Keratinocyte (primary cell): ENCODE measurements around the gene MOB1B. TPM values are rescaled to one million over a fixed set of nuclear protein-coding genes. Genes with fewer than 3 reads are reported as not detected.

Source experiments
- DNase-seq: peaks from one replicate; pipeline ENCODE4 v3.0.0-alpha.2; 2011; ENCODE audit warnings: low read depth, missing footprints, low spot score
- FAIRE-seq: peaks from 2 replicates; lab custom pipeline; 2011; peaks lifted over from hg19 to GRCh38; lab: Jason Lieb, UNC
- H2AFZ ChIP-seq: 2 replicates; pipeline ENCODE4 v1.6.0; 2012; ENCODE audit warnings: low read length, control low read depth, inconsistent platforms; ENCODE audit not compliant: control insufficient read depth
- H3K27ac ChIP-seq: 2 replicates; pipeline ENCODE4 v1.5.1; 2011; ENCODE audit warnings: low read length; ENCODE audit not compliant: control insufficient read depth, insufficient read depth
- H3K27me3 ChIP-seq: 3 replicates; pipeline ENCODE4 v1.6.0; 2011; ENCODE audit warnings: low read length; ENCODE audit not compliant: control insufficient read depth, insufficient read depth; ENCODE audit errors: extremely low read depth
- H3K36me3 ChIP-seq, 2 experiments: 2 replicates in 1 of 2; 3 replicates in 1 of 2; pipeline ENCODE4 v1.5.1; 2011; ENCODE audit warnings: low read length in 2 of 2, mild to moderate bottlenecking in 1 of 2; ENCODE audit not compliant: control insufficient read depth in 2 of 2, insufficient read depth in 2 of 2; ENCODE audit errors: extremely low read depth in 1 of 2
- H3K4me1 ChIP-seq: 3 replicates; pipeline ENCODE4 v1.5.1; 2011; ENCODE audit warnings: low read length; ENCODE audit not compliant: control insufficient read depth, insufficient read depth; ENCODE audit errors: extremely low read depth
- H3K4me2 ChIP-seq: 3 replicates; pipeline ENCODE4 v1.6.0; 2011; ENCODE audit warnings: low read depth, low read length; ENCODE audit not compliant: control insufficient read depth, insufficient read depth; ENCODE audit errors: extremely low read depth
- H3K4me3 ChIP-seq, 3 experiments: fragments of 200-600 bp in 1 of 3; sonication (generic) in 1 of 3; 2 replicates in 2 of 3; 3 replicates in 1 of 3; pipeline ENCODE4 v1.5.1; 2011 to 2016; ENCODE audit warnings: low read length in 3 of 3, mild to moderate bottlenecking in 3 of 3, control low read depth in 2 of 3, inconsistent platforms in 1 of 3, low read depth in 1 of 3, mixed read lengths in 1 of 3, mixed run types in 1 of 3, moderate library complexity in 1 of 3; ENCODE audit not compliant: control insufficient read depth in 2 of 3, insufficient read depth in 2 of 3; ENCODE audit errors: extremely low read depth in 1 of 3
- H3K79me2 ChIP-seq: 2 replicates; pipeline ENCODE4 v1.6.0; 2012; ENCODE audit warnings: low read length; ENCODE audit not compliant: control insufficient read depth, insufficient read depth
- H3K9ac ChIP-seq: 3 replicates; pipeline ENCODE4 v1.6.0; 2011; ENCODE audit warnings: low read length; ENCODE audit not compliant: control insufficient read depth, insufficient read depth; ENCODE audit errors: extremely low read depth
- H3K9me1 ChIP-seq: 3 replicates; pipeline ENCODE4 v1.6.0; 2011; ENCODE audit warnings: low read length; ENCODE audit not compliant: control insufficient read depth, insufficient read depth; ENCODE audit errors: extremely low read depth
- H3K9me3 ChIP-seq: 2 replicates; pipeline ENCODE4 v1.5.1; 2012; ENCODE audit warnings: low read depth, low read length; ENCODE audit not compliant: control insufficient read depth
- H4K20me1 ChIP-seq: 3 replicates; pipeline ENCODE4 v1.6.0; 2011; ENCODE audit warnings: low read length; ENCODE audit not compliant: control insufficient read depth, insufficient read depth; ENCODE audit errors: extremely low read depth
- EZH2 ChIP-seq: IDR thresholded peaks from one replicate; pipeline ENCODE4 v1.6.1; 2012; ENCODE audit warnings: inconsistent platforms, mild to moderate bottlenecking, low read length, moderate library complexity
- dilution Hi-C: fragments of 300-500 bp; cut with MboI; formaldehyde crosslinking; loops from one replicate; pipeline ENCODE4 v1.7.0; 2020; ENCODE audit warnings: low sequenced_read_pairs; ENCODE audit not compliant: extremely low pct_ligation_motif_present
- polyA plus RNA-seq, 5 experiments: library from polyadenylated mRNA; depleted of rRNA in 3 of 5; stranded (reverse) in 3 of 5; stranded (forward) in 1 of 5; unstranded in 1 of 5; fragments of >200 nt; gene quantifications; 1 replicate in 1 of 5; 2 replicates in 3 of 5; 3 replicates in 1 of 5; pipeline versions ENCODE4 v1.2.1 to v1.2.3, GENCODE V29; 2011 to 2012; ENCODE audit warnings: missing spikeins in 2 of 5, low read depth in 1 of 5, low replicate concordance in 1 of 5
- TF ChIP-seq, protein P1 (sequence below), 3 experiments: IDR thresholded peaks in 1 of 3; conservative IDR thresholded peaks in 1 of 3; optimal IDR thresholded peaks in 1 of 3; 2 replicates in 2 of 3; 3 replicates in 1 of 3; pipeline versions ENCODE3 to v1.5.1; 2011; ENCODE audit warnings: low read length in 3 of 3, mild to moderate bottlenecking in 3 of 3, moderate library complexity in 2 of 3, control low read depth in 1 of 3, inconsistent platforms in 1 of 3; ENCODE audit not compliant: insufficient read depth in 2 of 3; ENCODE audit errors: extremely low read depth in 1 of 3

The MOB1B gene
- polyA plus RNA-seq, 1 donor (not counting 4 experiments of a cell fraction or from before 2014, with no cell fraction given), result 15.6 TPM

DNA sequence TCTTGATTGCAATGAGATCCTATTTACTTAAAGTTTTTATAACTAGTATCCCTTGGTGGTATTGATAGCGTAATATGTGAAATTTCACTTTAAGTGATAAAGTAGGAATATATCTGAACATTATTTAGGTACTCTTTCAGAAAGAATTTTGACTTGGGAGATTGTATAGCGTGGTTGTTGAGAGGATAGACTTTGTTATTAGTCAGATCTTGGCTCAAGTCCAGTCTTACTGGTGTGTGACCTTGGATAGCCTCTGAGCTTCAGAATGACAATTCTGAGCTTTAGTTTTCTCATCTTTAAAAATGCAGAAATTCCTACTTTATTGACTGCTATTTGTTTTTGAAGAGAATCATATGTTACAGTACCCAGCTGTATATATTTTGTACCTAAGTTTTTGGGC, 123.9 kb downstream of the MOB1B start:
- TF ChIP-seq EZH2, result no peak
- TF ChIP-seq, protein P1, sequence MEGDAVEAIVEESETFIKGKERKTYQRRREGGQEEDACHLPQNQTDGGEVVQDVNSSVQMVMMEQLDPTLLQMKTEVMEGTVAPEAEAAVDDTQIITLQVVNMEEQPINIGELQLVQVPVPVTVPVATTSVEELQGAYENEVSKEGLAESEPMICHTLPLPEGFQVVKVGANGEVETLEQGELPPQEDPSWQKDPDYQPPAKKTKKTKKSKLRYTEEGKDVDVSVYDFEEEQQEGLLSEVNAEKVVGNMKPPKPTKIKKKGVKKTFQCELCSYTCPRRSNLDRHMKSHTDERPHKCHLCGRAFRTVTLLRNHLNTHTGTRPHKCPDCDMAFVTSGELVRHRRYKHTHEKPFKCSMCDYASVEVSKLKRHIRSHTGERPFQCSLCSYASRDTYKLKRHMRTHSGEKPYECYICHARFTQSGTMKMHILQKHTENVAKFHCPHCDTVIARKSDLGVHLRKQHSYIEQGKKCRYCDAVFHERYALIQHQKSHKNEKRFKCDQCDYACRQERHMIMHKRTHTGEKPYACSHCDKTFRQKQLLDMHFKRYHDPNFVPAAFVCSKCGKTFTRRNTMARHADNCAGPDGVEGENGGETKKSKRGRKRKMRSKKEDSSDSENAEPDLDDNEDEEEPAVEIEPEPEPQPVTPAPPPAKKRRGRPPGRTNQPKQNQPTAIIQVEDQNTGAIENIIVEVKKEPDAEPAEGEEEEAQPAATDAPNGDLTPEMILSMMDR (optimal IDR thresholded peaks at IDR 0.05 in 1 of 3, IDR thresholded peaks at IDR 0.05 in 1 of 3, conservative IDR thresholded peaks at IDR 0.05 in 1 of 3; ENCODE audit: extremely low read depth in 1 of 3, insufficient read depth in 2 of 3, low read length in 3 of 3), result no peak
- FAIRE-seq (peak; percentile 43), DNase-seq (no peak)
- H3K4me3 ChIP-seq, result no peak overlapping the region
- H3K36me3 ChIP-seq, result peaks cover 0 to 1% of the 10 kb centered on the region in 2 experiments
- H3K9me1 ChIP-seq, result no peaks in the 10 kb centered on the region
- H3K4me2 ChIP-seq, result no peak overlapping the region
- no peak overlapping the region for H2AFZ ChIP-seq
- H4K20me1 ChIP-seq, result no peaks in the 10 kb centered on the region
- H3K9me3 ChIP-seq, result no peaks in the 10 kb centered on the region
- H3K9ac ChIP-seq, result no peak overlapping the region
- dilution Hi-C loops, result no loop called here
- no peaks in the 10 kb centered on the region for H3K27me3 ChIP-seq
- no peak overlapping the region for H3K27ac ChIP-seq
- H3K79me2 ChIP-seq, result no peaks in the 10 kb centered on the region
- H3K4me1 ChIP-seq, result no peaks in the 10 kb centered on the region

GRCh38 chr4:71027611-71028010, 125.4 kb downstream of the MOB1B start:
- DNase-seq (no peak), FAIRE-seq (no peak)
- no peak overlapping the region for H3K27ac ChIP-seq
- no peaks in the 10 kb centered on the region for H3K9me3 ChIP-seq
- H2AFZ ChIP-seq, result no peak overlapping the region
- H3K9me1 ChIP-seq, result no peaks in the 10 kb centered on the region
- H3K9ac ChIP-seq, result no peak overlapping the region
- dilution Hi-C loops, result no loop called here
- no peaks in the 10 kb centered on the region for H3K79me2 ChIP-seq
- TF ChIP-seq, protein P1 (optimal IDR thresholded peaks at IDR 0.05 in 1 of 3, IDR thresholded peaks at IDR 0.05 in 1 of 3, conservative IDR thresholded peaks at IDR 0.05 in 1 of 3; ENCODE audit: extremely low read depth in 1 of 3, insufficient read depth in 2 of 3, low read length in 3 of 3), result no peak
- H3K4me2 ChIP-seq, result no peak overlapping the region
- H3K4me1 ChIP-seq, result no peaks in the 10 kb centered on the region
- H4K20me1 ChIP-seq, result no peaks in the 10 kb centered on the region
- H3K36me3 ChIP-seq, result peaks cover 0 to 1% of the 10 kb centered on the region in 2 experiments
- H3K4me3 ChIP-seq, result no peak overlapping the region
- no peaks in the 10 kb centered on the region for H3K27me3 ChIP-seq
